Measurements from ENCODE around the gene CD320.

GRCh38 chr19:8259142-8259921 is 48.8 kb downstream of the CD320 start:
- TF ChIP-seq EP300 (IDR thresholded peaks at IDR 0.05) (no peak), CTCF (IDR thresholded peaks at IDR 0.05) (no peak)
